ENCODE results near the gene NTN4.
"Not testable (repeated sequence)": the region's sequence is repeated elsewhere in the genome, so short reads cannot be mapped to it uniquely, and the experiment has no call there.

Gene NTN4

DNA sequence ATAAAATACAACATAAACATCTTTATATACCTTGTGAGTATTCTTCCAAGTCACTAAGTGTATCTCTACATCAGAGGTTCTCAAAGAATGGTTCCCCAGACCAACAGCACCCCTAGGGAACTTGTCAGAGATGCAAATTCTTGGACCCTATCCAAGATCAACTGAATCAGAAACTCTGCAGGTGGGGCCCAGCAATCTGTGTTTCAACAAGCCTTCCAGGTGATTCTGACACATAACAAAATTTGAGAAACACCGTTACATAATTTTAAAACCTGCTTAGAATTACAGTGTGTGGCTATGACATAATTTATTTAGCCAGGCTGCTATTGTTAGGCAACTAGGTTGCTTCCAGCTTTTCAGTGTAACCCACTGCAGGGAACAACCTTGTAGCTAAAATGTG is 49.8 kb downstream of the NTN4 start:
- Histone ChIP-seq H3K4me3 (ENCODE audit: severe bottlenecking) (no peak overlapping the region), H3K27ac (ENCODE audit: poor library complexity, severe bottlenecking) (no peak overlapping the region), H3K4me1 (ENCODE audit: insufficient read depth, poor library complexity, severe bottlenecking) (no peaks in the 10 kb centered on the region), H3K36me3 (ENCODE audit: low read depth) (no peaks in the 10 kb centered on the region), H3K27me3 (ENCODE audit: insufficient read depth, poor library complexity, severe bottlenecking) (no peaks in the 10 kb centered on the region), H3K9me3 (ENCODE audit: severe bottlenecking) (no peaks in the 10 kb centered on the region)
- TF ChIP-seq, protein P1, sequence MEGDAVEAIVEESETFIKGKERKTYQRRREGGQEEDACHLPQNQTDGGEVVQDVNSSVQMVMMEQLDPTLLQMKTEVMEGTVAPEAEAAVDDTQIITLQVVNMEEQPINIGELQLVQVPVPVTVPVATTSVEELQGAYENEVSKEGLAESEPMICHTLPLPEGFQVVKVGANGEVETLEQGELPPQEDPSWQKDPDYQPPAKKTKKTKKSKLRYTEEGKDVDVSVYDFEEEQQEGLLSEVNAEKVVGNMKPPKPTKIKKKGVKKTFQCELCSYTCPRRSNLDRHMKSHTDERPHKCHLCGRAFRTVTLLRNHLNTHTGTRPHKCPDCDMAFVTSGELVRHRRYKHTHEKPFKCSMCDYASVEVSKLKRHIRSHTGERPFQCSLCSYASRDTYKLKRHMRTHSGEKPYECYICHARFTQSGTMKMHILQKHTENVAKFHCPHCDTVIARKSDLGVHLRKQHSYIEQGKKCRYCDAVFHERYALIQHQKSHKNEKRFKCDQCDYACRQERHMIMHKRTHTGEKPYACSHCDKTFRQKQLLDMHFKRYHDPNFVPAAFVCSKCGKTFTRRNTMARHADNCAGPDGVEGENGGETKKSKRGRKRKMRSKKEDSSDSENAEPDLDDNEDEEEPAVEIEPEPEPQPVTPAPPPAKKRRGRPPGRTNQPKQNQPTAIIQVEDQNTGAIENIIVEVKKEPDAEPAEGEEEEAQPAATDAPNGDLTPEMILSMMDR (IDR thresholded peaks at IDR 0.05; ENCODE audit: poor library complexity, severe bottlenecking) = peak; percentile 16
- DNase-seq (ENCODE audit: low spot score) (no peak), ATAC-seq (ENCODE audit: low read depth) (peak; percentile 48)

DNA sequence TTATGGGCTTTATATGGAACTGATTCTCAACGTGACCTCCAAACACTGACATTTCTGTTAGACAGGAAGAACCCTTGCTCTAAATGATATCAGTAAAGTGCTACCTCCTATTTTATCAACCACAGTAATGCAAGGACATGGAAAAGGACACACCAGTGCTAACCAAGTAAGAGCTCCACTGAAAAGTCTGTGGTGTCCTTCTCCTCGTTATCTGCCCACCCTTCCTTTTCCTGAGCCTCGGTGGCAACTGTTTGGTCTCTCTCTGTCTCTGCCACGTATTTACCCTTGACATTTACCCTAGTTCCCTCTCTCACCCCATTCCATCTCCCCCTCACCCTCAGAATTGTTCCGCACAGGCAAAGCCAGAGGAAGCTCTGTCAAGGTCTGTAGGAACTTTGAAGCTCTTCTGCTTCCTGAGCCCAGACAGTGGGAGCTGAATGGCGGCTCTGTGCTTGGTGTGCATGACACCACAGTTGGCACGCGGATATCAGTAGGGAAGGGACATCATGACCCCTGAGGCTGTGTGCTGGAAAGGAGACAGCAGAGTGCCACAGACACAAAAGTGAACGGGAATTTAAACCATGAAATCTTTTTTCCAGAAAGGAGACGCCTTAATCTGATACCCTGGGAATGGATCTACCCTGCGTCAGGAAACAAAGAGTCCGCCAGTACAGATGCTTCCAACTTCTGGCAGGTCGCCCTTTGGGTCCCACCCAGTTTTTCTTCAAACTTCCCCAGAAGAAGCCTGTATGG is 50.8 kb downstream of the NTN4 start:
- Histone ChIP-seq H3K27me3 (ENCODE audit: insufficient read depth, poor library complexity, severe bottlenecking) (no peaks in the 10 kb centered on the region), H3K4me3 (ENCODE audit: severe bottlenecking) (no peak overlapping the region), H3K36me3 (ENCODE audit: low read depth) (no peaks in the 10 kb centered on the region; the same call in 1 of the 2 replicates), H3K27ac (ENCODE audit: poor library complexity, severe bottlenecking) (no peak overlapping the region), H3K4me1 (ENCODE audit: insufficient read depth, poor library complexity, severe bottlenecking) (no peaks in the 10 kb centered on the region), H3K9me3 (ENCODE audit: severe bottlenecking) (no peaks in the 10 kb centered on the region)
- ATAC-seq (ENCODE audit: low read depth) = no peak
- no peak for DNase-seq (ENCODE audit: low spot score)
- TF ChIP-seq, protein P1 (IDR thresholded peaks at IDR 0.05; ENCODE audit: poor library complexity, severe bottlenecking) = no peak

DNA sequence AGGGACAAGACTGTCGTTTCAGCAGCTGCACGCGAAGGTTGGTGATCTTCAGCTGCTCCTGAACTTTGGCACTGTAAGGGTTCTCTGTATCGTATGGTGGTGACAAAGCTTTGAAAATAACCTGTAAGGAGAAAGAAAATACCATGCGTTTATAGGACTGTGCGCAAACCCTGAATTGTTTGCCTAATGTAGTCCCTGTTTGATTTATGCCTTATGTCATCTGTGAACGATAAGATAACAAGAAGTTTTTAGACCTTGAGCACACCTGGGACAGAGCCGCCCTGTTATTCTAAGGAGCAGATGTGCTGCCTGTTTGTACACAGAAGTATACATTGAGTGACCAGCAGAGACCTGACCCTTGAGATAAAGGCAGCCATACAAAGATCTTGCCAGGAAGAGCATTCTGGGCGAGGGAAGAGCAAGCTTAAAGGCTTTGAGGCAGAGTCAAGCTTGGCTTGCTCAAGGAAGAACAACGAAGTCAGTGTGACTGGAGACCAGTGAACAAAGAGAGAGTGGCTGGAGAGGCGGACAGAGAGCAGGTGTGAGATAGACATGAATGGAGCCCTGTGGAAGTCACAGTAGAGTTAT is 52.4 kb downstream of the NTN4 start:
- H3K4me3 ChIP-seq (ENCODE audit: severe bottlenecking) = no peak overlapping the region
- H3K27me3 ChIP-seq (ENCODE audit: insufficient read depth, poor library complexity, severe bottlenecking) = no peaks in the 10 kb centered on the region
- no peaks in the 10 kb centered on the region; the same call in none of the 2 replicates for H3K36me3 ChIP-seq (ENCODE audit: low read depth)
- no peaks in the 10 kb centered on the region for H3K9me3 ChIP-seq (ENCODE audit: severe bottlenecking)
- ATAC-seq (ENCODE audit: low read depth) = no peak
- no peak for DNase-seq (ENCODE audit: low spot score)
- TF ChIP-seq, protein P1 (IDR thresholded peaks at IDR 0.05; ENCODE audit: poor library complexity, severe bottlenecking) = no peak
- H3K4me1 ChIP-seq (ENCODE audit: insufficient read depth, poor library complexity, severe bottlenecking) = no peaks in the 10 kb centered on the region
- H3K27ac ChIP-seq (ENCODE audit: poor library complexity, severe bottlenecking) = no peak overlapping the region

DNA sequence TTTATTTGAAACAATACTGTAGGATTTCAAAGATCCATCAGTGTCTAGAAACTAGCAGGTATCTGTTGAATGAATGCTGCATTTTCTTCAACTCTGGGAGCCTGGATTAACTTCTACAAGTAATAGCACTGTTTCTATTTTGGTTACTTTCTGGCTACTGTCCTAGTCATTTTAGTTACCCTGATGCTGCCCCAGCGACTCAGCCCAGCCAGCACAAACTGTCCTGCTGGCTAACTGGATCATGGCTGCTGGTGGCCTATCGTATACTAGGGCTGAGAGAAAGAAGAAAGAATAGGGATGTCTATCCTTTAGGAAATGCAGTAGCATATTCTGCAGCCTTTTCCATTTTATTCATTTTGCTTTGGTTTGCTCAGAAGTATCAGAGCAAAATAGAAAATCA is 53.9 kb downstream of the NTN4 start:
- no peak for DNase-seq (ENCODE audit: low spot score)
- H3K36me3 ChIP-seq (ENCODE audit: low read depth) = peaks cover 4% of the 10 kb centered on the region
- no peak overlapping the region for H3K27ac ChIP-seq (ENCODE audit: poor library complexity, severe bottlenecking)
- H3K4me1 ChIP-seq (ENCODE audit: insufficient read depth, poor library complexity, severe bottlenecking) = no peaks in the 10 kb centered on the region
- H3K27me3 ChIP-seq (ENCODE audit: insufficient read depth, poor library complexity, severe bottlenecking) = no peaks in the 10 kb centered on the region
- ATAC-seq (ENCODE audit: low read depth) = no peak
- no peaks in the 10 kb centered on the region for H3K9me3 ChIP-seq (ENCODE audit: severe bottlenecking)
- TF ChIP-seq, protein P1 (IDR thresholded peaks at IDR 0.05; ENCODE audit: poor library complexity, severe bottlenecking) = no peak
- H3K4me3 ChIP-seq (ENCODE audit: severe bottlenecking) = no peak overlapping the region

DNA sequence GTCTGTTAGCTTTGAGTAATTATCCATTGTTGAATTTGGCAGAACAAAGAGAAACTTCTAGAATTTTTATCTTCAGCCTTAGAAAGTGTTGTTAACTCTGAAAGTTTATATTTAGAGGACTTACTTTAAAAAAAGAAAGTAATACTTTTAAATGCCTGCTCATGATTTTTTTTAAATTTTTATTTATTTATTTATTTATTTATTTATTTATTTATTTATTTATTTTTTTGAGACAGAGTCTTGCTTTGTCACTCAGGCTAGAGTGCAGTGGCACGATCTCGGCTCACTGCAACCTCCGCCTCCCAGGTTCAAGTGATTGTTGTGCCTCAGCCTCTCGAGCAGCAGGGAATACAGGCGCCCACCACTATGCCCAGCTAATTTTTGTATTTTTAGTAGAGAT is 54.8 kb downstream of the NTN4 start:
- H3K9me3 ChIP-seq (ENCODE audit: severe bottlenecking); H3K27me3 ChIP-seq (ENCODE audit: insufficient read depth, poor library complexity, severe bottlenecking); ATAC-seq (ENCODE audit: low read depth): not testable (repeated sequence)

More for the DNA sequence above, 54.8 kb downstream of the NTN4 start:
- not testable (repeated sequence) for DNase-seq (ENCODE audit: low spot score); H3K36me3 ChIP-seq (ENCODE audit: low read depth); H3K4me3 ChIP-seq (ENCODE audit: severe bottlenecking); H3K27ac ChIP-seq (ENCODE audit: poor library complexity, severe bottlenecking); H3K4me1 ChIP-seq (ENCODE audit: insufficient read depth, poor library complexity, severe bottlenecking)

All from RWPE2 (cell line).